GM21526 (cell line): Measurements from ENCODE around the gene ZBTB7C.

Source experiments
- ATAC-seq: cut with Tn5 transposase; IDR thresholded peaks from one replicate; pipeline ENCODE4 v1.9.1; 2021; ENCODE audit warnings: moderate library complexity; ENCODE audit not compliant: unreplicated experiment, low FRiP score

ZBTB7C gene

DNA sequence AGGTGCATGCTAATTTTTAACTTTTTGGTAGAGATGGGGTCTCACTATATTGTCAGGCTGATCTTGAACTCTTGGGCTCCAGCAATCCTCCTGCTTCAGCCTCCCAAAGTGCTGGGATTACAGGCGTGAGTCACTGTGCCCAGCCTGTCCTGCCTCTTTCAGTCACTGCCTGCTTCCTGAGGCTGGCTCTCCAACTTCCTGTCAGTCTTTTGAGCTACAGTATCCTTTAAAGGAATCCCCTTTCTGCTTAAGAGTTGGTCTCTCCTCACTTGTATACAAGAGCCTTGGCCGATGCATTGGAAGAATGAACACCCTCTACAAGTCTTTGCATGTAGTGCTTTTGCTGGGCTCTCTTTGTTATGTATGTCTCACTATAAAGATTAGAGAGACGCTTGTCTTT is 390.3 kb downstream of the ZBTB7C start:
- no peak for ATAC-seq

GRCh38 chr18:48017635-48018034 is 391.5 kb downstream of the ZBTB7C start:
- no peak for ATAC-seq

GRCh38 chr18:48013162-48013561 is 396.0 kb downstream of the ZBTB7C start:
- no peak for ATAC-seq

GRCh38 chr18:48011926-48012465 is 397.2 kb downstream of the ZBTB7C start:
- no peak for ATAC-seq

DNA sequence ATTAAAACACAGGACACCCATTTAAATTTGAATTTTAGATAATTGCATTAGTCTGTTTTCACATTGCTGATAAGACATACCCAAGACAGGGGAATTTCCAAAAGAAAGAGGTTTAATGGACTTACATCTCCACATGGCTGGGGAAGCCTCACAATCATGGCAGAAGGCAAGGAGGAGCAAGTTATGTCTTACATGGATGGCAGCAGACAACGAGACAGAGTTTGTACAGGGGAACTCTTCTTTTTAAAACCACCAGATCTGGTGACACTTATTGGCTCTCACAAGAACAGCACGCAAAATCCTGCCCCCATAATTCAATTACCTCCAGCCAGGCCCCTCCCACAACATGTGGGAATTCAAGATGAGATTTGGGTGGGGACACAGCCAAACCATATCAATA is 398.9 kb downstream of the ZBTB7C start:
- ATAC-seq, result no peak

GRCh38 chr18:48009116-48009745 is 400.0 kb downstream of the ZBTB7C start:
- no peak for ATAC-seq

GRCh38 chr18:48007955-48008701 is 401.1 kb downstream of the ZBTB7C start:
- no peak for ATAC-seq

GRCh38 chr18:48007381-48007780 is 401.8 kb downstream of the ZBTB7C start:
- no peak for ATAC-seq

GRCh38 chr18:48006415-48007175 is 402.6 kb downstream of the ZBTB7C start:
- ATAC-seq, result no peak

GRCh38 chr18:48004577-48004976 is 404.6 kb downstream of the ZBTB7C start:
- ATAC-seq, result no peak

DNA sequence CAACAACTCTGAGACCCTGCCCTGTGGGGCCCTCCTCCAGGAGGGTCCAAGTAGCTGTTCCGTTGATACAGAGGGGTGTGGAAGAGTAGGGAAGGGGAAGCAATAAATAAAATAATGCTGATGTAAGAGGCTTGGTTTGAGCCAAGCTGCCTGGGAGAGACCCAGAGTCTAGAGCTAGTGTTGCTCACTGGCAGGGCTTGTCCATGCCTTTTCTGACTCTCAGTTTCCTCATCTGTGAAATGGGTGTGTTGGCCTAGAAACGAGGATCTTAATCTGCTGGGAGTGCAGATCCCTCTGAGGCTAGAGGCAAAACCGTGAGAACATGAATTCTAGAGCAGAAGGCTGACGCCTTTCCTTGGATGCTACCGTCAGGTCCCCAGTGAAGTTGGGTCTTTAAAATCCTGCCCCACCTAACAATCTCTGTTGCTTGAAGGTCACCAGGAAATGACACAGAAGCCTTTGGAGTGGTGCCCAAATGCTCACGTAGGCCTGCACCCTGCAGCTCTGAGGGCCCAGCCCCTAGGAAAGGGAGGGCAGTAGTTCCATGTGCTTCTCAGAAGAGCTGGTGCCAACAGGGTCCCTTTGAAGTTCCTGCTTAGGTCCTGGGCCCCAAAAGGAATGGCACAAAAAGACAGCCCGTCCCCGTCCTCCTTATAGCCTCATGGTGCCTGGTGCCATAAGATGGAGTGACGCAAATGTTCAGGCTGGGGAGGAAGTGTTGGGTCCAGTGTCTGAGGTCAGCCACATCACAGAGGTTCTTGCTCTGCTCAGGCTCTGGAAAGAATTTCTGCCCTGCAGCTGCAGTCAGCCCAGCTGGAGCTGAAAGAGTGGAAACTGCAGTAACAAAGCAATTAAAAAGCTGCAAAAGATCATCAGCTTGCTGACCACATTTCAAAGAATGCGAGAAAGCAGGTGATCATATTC is 405.5 kb downstream of the ZBTB7C start:
- no peak for ATAC-seq

GRCh38 chr18:48002933-48003365 is 406.2 kb downstream of the ZBTB7C start:
- ATAC-seq, result no peak

DNA sequence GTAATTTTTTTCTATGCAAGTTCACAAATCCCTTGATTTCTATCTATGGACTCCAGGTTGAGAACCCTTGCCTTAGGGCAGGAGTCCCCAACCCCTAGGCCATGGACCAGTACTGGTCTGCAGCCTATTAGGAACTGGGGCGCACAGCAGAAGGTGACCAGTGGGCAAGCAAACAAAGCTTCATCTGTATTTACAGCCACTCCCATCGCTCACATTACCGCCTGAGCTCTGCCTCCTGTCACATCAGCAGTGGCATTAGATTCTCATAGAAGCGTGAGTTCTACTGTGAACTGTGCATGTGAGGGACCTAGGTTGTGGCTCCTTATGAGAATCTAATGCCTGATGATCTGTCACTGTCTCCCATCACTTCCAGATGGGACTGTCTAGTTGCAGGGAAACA is 408.5 kb downstream of the ZBTB7C start:
- no peak for ATAC-seq

DNA sequence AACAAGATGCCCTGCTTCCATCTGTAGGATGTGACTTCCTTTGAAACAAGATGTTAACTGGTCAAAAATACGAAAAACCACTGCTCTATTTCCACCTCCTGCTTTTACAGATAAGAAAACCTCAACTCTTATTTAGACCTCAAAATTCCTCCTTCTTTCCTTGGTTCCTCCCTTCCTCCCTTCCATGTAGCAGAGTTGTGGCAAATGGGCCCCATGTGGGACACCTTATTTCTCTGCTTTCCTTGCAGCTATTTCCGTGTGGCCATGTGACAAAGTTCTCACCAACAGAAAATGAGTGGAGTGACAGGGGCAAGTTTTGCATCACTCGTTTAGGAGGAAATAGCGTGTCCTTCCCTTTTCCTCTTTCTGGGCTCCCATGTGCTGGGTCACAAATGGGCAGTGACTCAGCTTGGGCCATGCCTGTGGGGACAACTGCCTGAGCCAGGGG is 409.4 kb downstream of the ZBTB7C start:
- ATAC-seq, result no peak

GRCh38 chr18:47997338-47997780 is 411.8 kb downstream of the ZBTB7C start:
- ATAC-seq, result no peak

GRCh38 chr18:47996091-47996541 is 413.1 kb downstream of the ZBTB7C start:
- no peak for ATAC-seq

- no peak for ATAC-seq
Measured at GRCh38 chr18:47995654-47996053, 413.5 kb downstream of the ZBTB7C start.

GRCh38 chr18:47993409-47993808 is 415.8 kb downstream of the ZBTB7C start:
- no peak for ATAC-seq

DNA sequence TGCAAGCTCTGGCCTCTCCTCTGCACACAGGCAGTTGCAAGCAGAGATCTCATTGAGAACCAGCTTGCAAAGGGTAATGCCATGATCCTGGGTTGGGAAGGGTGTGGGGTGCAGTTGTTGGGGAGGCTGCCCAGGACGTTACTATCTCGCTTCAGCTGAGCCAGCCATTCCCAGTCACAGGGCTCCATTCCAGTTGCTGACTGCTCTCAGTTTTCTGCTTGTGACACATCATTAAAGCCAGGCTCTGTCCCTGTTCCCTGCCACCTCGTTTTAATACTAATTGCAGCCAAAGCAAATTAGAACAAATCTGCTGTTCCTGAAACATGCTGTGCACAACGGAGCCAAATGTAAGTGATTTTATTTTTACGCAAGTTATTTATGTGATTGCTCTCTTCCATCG is 416.2 kb downstream of the ZBTB7C start:
- no peak for ATAC-seq

- ATAC-seq, result no peak
Measured at GRCh38 chr18:47992266-47992665, 416.9 kb downstream of the ZBTB7C start.
